Tibial nerve (tissue), 4 donors: ENCODE results near the gene E2F2. TPM values are rescaled to one million over a fixed set of nuclear protein-coding genes. Genes with fewer than 3 reads are reported as not detected.

Experiments used
- DNase-seq, 2 donors: peaks; one replicate each; pipeline ENCODE4 v3.0.0-alpha.2; 2019; ENCODE audit warnings: low spot score in 2 of 2
- H3K27ac ChIP-seq, 4 donors: fragments of 200-600 bp; sonication (generic) in 3 of 4; one replicate each; pipeline ENCODE4 v1.5.1; 2017 to 2019; ENCODE audit warnings: mild to moderate bottlenecking in 1 of 4
- H3K27me3 ChIP-seq, 2 donors: fragments of 200-600 bp; sonication (generic) in 1 of 2; one replicate each; pipeline versions ENCODE4 v1.5.1 to v1.6.0; 2017 to 2019
- H3K36me3 ChIP-seq, 3 donors: fragments of 200-600 bp; sonication (generic); one replicate each; pipeline ENCODE4 v1.5.1; 2018 to 2019
- H3K4me1 ChIP-seq, 4 donors: fragments of 200-600 bp; sonication (generic) in 3 of 4; one replicate each; pipeline ENCODE4 v1.5.1; 2017 to 2019
- H3K4me3 ChIP-seq, 4 donors: fragments of 200-600 bp; sonication (generic) in 3 of 4; one replicate each; pipeline ENCODE4 v1.5.1; 2017 to 2019; ENCODE audit warnings: mild to moderate bottlenecking in 1 of 4, moderate library complexity in 1 of 4
- H3K9me3 ChIP-seq, 4 donors: fragments of 200-600 bp; sonication (generic) in 3 of 4; one replicate each; pipeline ENCODE4 v1.5.1; 2017 to 2019
- EP300 ChIP-seq, 2 donors: sonication (generic); formaldehyde crosslinking; IDR thresholded peaks; one replicate each; pipeline ENCODE4 v1.6.1; 2017; ENCODE audit warnings: antibody characterized with exemption in 2 of 2, mild to moderate bottlenecking in 1 of 2
- POLR2A ChIP-seq, 2 donors: fragments of 450-650 bp; IDR thresholded peaks; one replicate each; pipeline ENCODE4 v1.6.1; 2017; ENCODE audit warnings: antibody characterized with exemption in 2 of 2, mild to moderate bottlenecking in 2 of 2, moderate library complexity in 2 of 2
- WGBS, 2 donors: methylation state at CpG; one replicate each; pipeline ENCODE4 v1.1.5; 2018; 5-methylcytosine and 5-hydroxymethylcytosine counted together
- total RNA-seq, 4 donors: library from RNA; depleted of rRNA; stranded (reverse); fragments of >200 nt; gene quantifications; one replicate each; pipeline ENCODE4 v1.1.0, GENCODE V29; 2016
- TF ChIP-seq, protein P1 (sequence below), 5 experiments: fragments of 200-600 bp in 3 of 5; fragments of 450-650 bp in 2 of 5; sonication (generic) in 3 of 5; IDR thresholded peaks; one replicate each; pipeline ENCODE4 v1.5.1; 2016 to 2019; ENCODE audit warnings: antibody characterized with exemption in 5 of 5, mild to moderate bottlenecking in 3 of 5, moderate library complexity in 2 of 5

The E2F2 gene
- total RNA-seq, 4 donors from 2014 or later, result 0.20 to 0.30 (median 0.21) TPM; not detected in 1

- H3K9me3 ChIP-seq, result no peaks in the 10 kb centered on the region
- 1% methylated on average over 26 to 41 of the region's 84 CpGs for WGBS, 2 donors
- peak within 1 kb of the TSS; percentile 87 to 95 (median 90) for H3K27ac ChIP-seq
- peak within 1 kb of the TSS; percentile 77 to 95 (median 85) for H3K4me3 ChIP-seq
- H3K36me3 ChIP-seq, result no peaks in the 10 kb centered on the region
- no peaks in the 10 kb centered on the region for H3K27me3 ChIP-seq
- DNase-seq, result peak in 1 of 2 donors; percentile 19
- H3K4me1 ChIP-seq, result peaks cover 0 to 47% (median 2%) of the 10 kb centered on the region in 4 donors
- TF ChIP-seq EP300 (IDR thresholded peaks at IDR 0.05) (peak in 1 of 2 donors; percentile 60), POLR2A (IDR thresholded peaks at IDR 0.05) (peak; percentile 31 to 71)
- TF ChIP-seq, protein P1, sequence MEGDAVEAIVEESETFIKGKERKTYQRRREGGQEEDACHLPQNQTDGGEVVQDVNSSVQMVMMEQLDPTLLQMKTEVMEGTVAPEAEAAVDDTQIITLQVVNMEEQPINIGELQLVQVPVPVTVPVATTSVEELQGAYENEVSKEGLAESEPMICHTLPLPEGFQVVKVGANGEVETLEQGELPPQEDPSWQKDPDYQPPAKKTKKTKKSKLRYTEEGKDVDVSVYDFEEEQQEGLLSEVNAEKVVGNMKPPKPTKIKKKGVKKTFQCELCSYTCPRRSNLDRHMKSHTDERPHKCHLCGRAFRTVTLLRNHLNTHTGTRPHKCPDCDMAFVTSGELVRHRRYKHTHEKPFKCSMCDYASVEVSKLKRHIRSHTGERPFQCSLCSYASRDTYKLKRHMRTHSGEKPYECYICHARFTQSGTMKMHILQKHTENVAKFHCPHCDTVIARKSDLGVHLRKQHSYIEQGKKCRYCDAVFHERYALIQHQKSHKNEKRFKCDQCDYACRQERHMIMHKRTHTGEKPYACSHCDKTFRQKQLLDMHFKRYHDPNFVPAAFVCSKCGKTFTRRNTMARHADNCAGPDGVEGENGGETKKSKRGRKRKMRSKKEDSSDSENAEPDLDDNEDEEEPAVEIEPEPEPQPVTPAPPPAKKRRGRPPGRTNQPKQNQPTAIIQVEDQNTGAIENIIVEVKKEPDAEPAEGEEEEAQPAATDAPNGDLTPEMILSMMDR (IDR thresholded peaks at IDR 0.05), result peak in 4 of 5 experiments; percentile 16 to 53 (median 24)
These were observed 47.4 kb downstream of the E2F2 start, which contains the start of gene ASAP3 for GRCh38 chr1:23483321-23484252. Gene ASAP3 (minus strand): TSS chr1:23484179. CDS start chr1:23484133, 46 bp downstream.

DNA sequence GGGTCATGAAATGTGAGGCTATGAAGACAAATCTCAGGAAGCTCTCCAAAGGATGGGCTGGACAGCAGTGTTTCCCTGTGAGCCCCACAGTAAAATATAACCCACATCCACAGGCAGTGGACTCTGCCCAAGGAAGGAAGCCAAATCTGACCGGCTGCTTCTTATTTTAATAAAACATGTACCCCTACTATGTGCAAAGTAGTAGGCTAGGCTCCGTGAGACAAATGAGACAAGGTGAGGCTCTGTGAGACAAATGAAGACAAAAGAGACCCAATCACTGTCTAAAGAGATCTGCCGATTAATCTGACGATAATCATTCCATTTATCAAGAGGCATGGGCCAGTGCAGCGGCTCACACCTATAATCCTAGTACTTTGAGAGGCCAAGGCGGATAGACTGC is 49.1 kb downstream of the E2F2 start:
- Histone ChIP-seq H3K27ac (peak overlapping the region in 2 of 4 donors; percentile 13 to 78), H3K27me3 (no peaks in the 10 kb centered on the region), H3K4me3 (peak overlapping the region in 1 of 4 donors; percentile 95), H3K9me3 (no peaks in the 10 kb centered on the region), H3K36me3 (no peaks in the 10 kb centered on the region), H3K4me1 (peaks cover 0 to 58% (median 2%) of the 10 kb centered on the region in 4 donors)
- DNase-seq, result no peak
- WGBS, 2 donors, result 86 to 92% methylated on average over 6 of the region's 6 CpGs
- TF ChIP-seq POLR2A (IDR thresholded peaks at IDR 0.05), result no peak
- TF ChIP-seq, protein P1 (IDR thresholded peaks at IDR 0.05), result no peak
- TF ChIP-seq EP300 (IDR thresholded peaks at IDR 0.05), result no peak

DNA sequence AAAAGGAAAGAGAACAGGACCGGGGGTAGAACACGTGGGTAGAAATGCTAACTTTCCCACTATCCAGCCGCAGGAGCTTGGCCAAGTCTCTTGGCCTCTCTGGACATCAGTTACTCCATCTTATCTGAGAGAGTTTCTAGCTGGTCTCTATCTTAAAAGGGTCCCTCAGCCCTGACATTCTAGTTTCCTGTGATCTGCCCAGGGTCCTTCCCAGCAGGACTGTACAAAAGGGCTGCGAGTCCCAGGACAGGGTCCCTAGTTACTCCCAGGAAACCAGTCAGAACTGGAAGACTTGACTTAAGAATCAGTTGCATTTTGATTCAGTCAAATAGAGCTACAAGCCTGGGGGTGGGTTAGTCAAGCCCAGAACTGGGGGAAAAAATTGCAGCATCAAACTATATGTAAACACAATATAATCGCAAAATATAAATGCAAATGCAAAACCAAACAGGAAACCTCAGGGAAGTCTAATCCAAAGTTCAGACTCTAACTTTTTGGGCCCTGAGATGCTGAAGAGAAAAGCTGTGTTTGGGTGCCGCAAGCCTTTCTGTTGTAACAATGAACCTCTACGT is 49.9 kb downstream of the E2F2 start:
- DNase-seq, result no peak
- WGBS, 2 donors, result 71% methylated on average over 7 of the region's 7 CpGs
- H3K27me3 ChIP-seq, result no peaks in the 10 kb centered on the region
- no peaks in the 10 kb centered on the region for H3K36me3 ChIP-seq
- peak overlapping the region in 2 of 4 donors; percentile 63 to 78 for H3K27ac ChIP-seq
- H3K4me1 ChIP-seq, result peaks cover 0 to 60% (median 2%) of the 10 kb centered on the region in 4 donors
- TF ChIP-seq, protein P1 (IDR thresholded peaks at IDR 0.05), result no peak
- TF ChIP-seq POLR2A (IDR thresholded peaks at IDR 0.05) (no peak), EP300 (IDR thresholded peaks at IDR 0.05) (no peak)
- no peaks in the 10 kb centered on the region for H3K9me3 ChIP-seq
- no peak overlapping the region for H3K4me3 ChIP-seq

DNA sequence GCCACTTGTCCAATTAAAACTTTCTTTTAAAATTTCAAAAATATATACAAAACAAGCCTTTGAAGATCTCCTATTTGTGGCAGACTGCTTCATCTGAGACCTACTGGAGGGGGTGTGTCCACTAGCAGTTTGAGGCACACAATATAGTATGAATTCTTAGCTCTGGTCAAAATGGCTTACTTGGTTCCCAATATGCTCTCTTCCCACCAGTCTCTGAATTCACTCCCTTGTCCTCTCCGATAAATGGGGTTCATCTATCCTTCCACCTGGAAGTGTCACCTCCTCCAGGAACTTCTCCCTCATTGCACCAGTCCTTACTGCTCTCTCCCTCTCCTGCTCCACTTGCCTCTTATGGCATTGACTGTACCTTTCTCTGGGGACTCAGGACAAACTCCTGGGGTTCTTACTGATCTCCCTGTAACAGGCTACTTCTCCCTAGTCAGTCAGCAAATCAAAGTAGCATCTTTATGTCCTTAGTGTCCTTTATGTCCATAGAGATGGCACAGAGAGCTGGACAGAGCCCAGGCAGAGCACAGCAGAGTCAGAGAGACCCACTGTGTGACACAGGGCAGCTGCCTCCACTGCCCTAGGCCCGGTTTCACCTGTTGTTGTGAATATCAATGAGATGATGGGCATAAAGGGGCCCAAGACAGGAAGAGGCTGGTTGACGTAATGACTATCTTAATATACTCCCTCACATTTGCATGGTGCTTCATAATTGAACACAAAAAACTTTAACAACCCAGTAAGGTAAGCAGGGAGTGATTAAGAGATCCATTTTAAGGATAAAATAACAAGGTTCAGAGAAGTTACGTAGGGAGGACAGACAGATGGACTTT is 50.6 kb downstream of the E2F2 start:
- Histone ChIP-seq H3K4me3 (no peak overlapping the region), H3K9me3 (no peaks in the 10 kb centered on the region), H3K27me3 (no peaks in the 10 kb centered on the region), H3K27ac (peak overlapping the region in 2 of 4 donors; percentile 63 to 78), H3K36me3 (no peaks in the 10 kb centered on the region), H3K4me1 (peaks cover 0 to 68% (median 4%) of the 10 kb centered on the region in 4 donors)
- TF ChIP-seq, protein P1 (IDR thresholded peaks at IDR 0.05), result no peak
- no peak for TF ChIP-seq EP300 (IDR thresholded peaks at IDR 0.05)
- TF ChIP-seq POLR2A (IDR thresholded peaks at IDR 0.05), result no peak
- no peak for DNase-seq
- WGBS, 2 donors, result 78 to 82% methylated on average over 4 of the region's 4 CpGs
